Activated T-cell treated with anti-CD3 and anti-CD28 coated beads for 1 hour (primary cell): ENCODE results near the gene NMT2.
A peak's percentile ranks its signal among the peaks of the same experiment; 100 is the strongest.

ENCODE experiments used
- DNase-seq: peaks from one replicate; pipeline ENCODE4 v3.0.0-alpha.2; 2020; ENCODE audit warnings: low read depth

Gene NMT2

GRCh38 chr10:15141136-15142054, 27.1 kb downstream of the NMT2 start:
- DNase-seq: no peak

- DNase-seq: no peak
Measured at GRCh38 chr10:15140698-15141097, 27.8 kb downstream of the NMT2 start.

- DNase-seq: no peak
Measured at GRCh38 chr10:15137636-15138035, 30.9 kb downstream of the NMT2 start.

- DNase-seq: no peak
Measured at GRCh38 chr10:15137036-15137359, 31.5 kb downstream of the NMT2 start.

GRCh38 chr10:15136129-15137035, 32.1 kb downstream of the NMT2 start:
- no peak for DNase-seq

GRCh38 chr10:15131330-15131729, 37.2 kb downstream of the NMT2 start:
- DNase-seq: no peak

GRCh38 chr10:15124908-15125307, 43.6 kb downstream of the NMT2 start:
- no peak for DNase-seq

GRCh38 chr10:15124190-15124589, 44.3 kb downstream of the NMT2 start:
- no peak for DNase-seq

GRCh38 chr10:15123749-15124184, 44.7 kb downstream of the NMT2 start:
- no peak for DNase-seq

GRCh38 chr10:15122477-15123030, 45.9 kb downstream of the NMT2 start:
- no peak for DNase-seq

- no peak for DNase-seq
Measured at GRCh38 chr10:15121707-15122106, 46.8 kb downstream of the NMT2 start.

GRCh38 chr10:15120523-15120922, 48.0 kb downstream of the NMT2 start:
- DNase-seq: no peak

GRCh38 chr10:15118615-15119014, 49.9 kb downstream of the NMT2 start:
- no peak for DNase-seq

- DNase-seq: no peak
Measured at GRCh38 chr10:15116225-15116624, 52.3 kb downstream of the NMT2 start.

GRCh38 chr10:15113766-15114165, 54.7 kb downstream of the NMT2 start:
- no peak for DNase-seq

- DNase-seq: no peak
Measured at GRCh38 chr10:15112657-15113056, 55.8 kb downstream of the NMT2 start.

- DNase-seq: peak; percentile 58
Measured at GRCh38 chr10:15106352-15107013, 62.0 kb downstream of the NMT2 start.

GRCh38 chr10:15103513-15103912, 65.0 kb downstream of the NMT2 start:
- no peak for DNase-seq

- DNase-seq: no peak
Measured at GRCh38 chr10:15099886-15100285, 68.6 kb downstream of the NMT2 start.

- peak; percentile 97 for DNase-seq
Measured at GRCh38 chr10:15097011-15097812, 71.3 kb downstream of the NMT2 start, which contains the start of gene RPP38. Gene RPP38 (plus strand): TSS chr10:15097355. CDS start chr10:15103315, 5,960 bp downstream.

GRCh38 chr10:15096661-15097010, 71.9 kb downstream of the NMT2 start:
- DNase-seq: no peak
